HepG2 (cell line): Measurements from ENCODE around the gene CNPY4. TPM values are rescaled to one million over a fixed set of nuclear protein-coding genes. Genes with fewer than 3 reads are reported as not detected.
A peak's percentile ranks its signal among the peaks of the same experiment; 100 is the strongest.

Experiments
- ARNTL ChIP-seq: sonication (generic); formaldehyde crosslinking; IDR thresholded peaks from 2 replicates; pipeline ENCODE4 v1.4.0; 2020; ENCODE audit warnings: mild to moderate bottlenecking, missing genetic modification reagents
- BCL6 ChIP-seq: IDR thresholded peaks from 2 replicates; pipeline ENCODE4 v1.6.1; 2016; ENCODE audit warnings: missing genetic modification reagents, missing compliant biosample characterization
- GLI4 ChIP-seq: sonication (generic); formaldehyde crosslinking; IDR thresholded peaks from 2 replicates; pipeline ENCODE4 v1.5.1; 2020; ENCODE audit warnings: missing genetic modification reagents, mild to moderate bottlenecking, moderate library complexity, borderline replicate concordance
- JUN ChIP-seq: sonication (generic); formaldehyde crosslinking; IDR thresholded peaks from 2 replicates; pipeline ENCODE4 v1.4.0; 2020; ENCODE audit warnings: mild to moderate bottlenecking, missing genetic modification reagents
- NCOA5 ChIP-seq: sonication (generic); formaldehyde crosslinking; IDR thresholded peaks from 2 replicates; pipeline ENCODE4 v1.4.0; 2020; ENCODE audit warnings: missing genetic modification reagents
- PLRG1 ChIP-seq: fragments of 450-650 bp; conservative IDR thresholded peaks from 2 replicates; pipeline ENCODE4 v1.6.1; 2016
- REPIN1 ChIP-seq: sonication (generic); formaldehyde crosslinking; IDR thresholded peaks from 2 replicates; pipeline ENCODE4 v1.8.0; 2022; ENCODE audit warnings: missing genetic modification reagents, low read depth, mild to moderate bottlenecking, borderline replicate concordance
- SMAD9 ChIP-seq: sonication (generic); formaldehyde crosslinking; IDR thresholded peaks from 2 replicates; pipeline ENCODE4 v1.5.1; 2020; ENCODE audit warnings: mild to moderate bottlenecking, missing genetic modification reagents
- SP140L ChIP-seq: sonication (generic); formaldehyde crosslinking; IDR thresholded peaks from 2 replicates; pipeline ENCODE4 v1.4.0; 2020; ENCODE audit warnings: missing genetic modification reagents, borderline replicate concordance
- SP5 ChIP-seq: IDR thresholded peaks from 2 replicates; pipeline ENCODE4 v1.6.1; 2016; ENCODE audit warnings: low read depth, borderline replicate concordance
- THRA ChIP-seq: sonication (generic); formaldehyde crosslinking; IDR thresholded peaks from 2 replicates; pipeline ENCODE4 v1.4.0; 2020; ENCODE audit warnings: missing genetic modification reagents, borderline replicate concordance
- ZBTB33 ChIP-seq: sonication (generic); formaldehyde crosslinking; IDR thresholded peaks from 2 replicates; pipeline ENCODE4 v1.4.0; 2020; ENCODE audit warnings: missing genetic modification reagents
- ZFP91 ChIP-seq: sonication (generic); formaldehyde crosslinking; IDR thresholded peaks from 2 replicates; pipeline ENCODE4 v1.9.0; 2022; ENCODE audit warnings: missing genetic modification reagents, mild to moderate bottlenecking, borderline replicate concordance
- ZKSCAN8 ChIP-seq: IDR thresholded peaks from 2 replicates; pipeline ENCODE4 v1.6.1; 2016; ENCODE audit warnings: borderline replicate concordance, missing genetic modification reagents, missing compliant biosample characterization
- ZNF18 ChIP-seq: sonication (generic); formaldehyde crosslinking; IDR thresholded peaks from 2 replicates; pipeline ENCODE4 v1.8.0; 2022; ENCODE audit warnings: mild to moderate bottlenecking, missing genetic modification reagents; ENCODE audit not compliant: insufficient replicate concordance
- ZNF282 ChIP-seq: fragments of 450-650 bp; IDR thresholded peaks from 2 replicates; pipeline ENCODE4 v1.6.1; 2018; ENCODE audit not compliant: partially characterized antibody
- ZNF431 ChIP-seq: sonication (generic); formaldehyde crosslinking; IDR thresholded peaks from 2 replicates; pipeline ENCODE4 v1.9.0; 2022; ENCODE audit warnings: missing genetic modification reagents, low read depth, mild to moderate bottlenecking, borderline replicate concordance
- ZNF530 ChIP-seq: sonication (generic); formaldehyde crosslinking; IDR thresholded peaks from 2 replicates; pipeline ENCODE4 v1.5.0; 2020; ENCODE audit warnings: low read depth, mild to moderate bottlenecking, missing genetic modification reagents
- ZNF574 ChIP-seq: sonication (generic); formaldehyde crosslinking; IDR thresholded peaks from 2 replicates; pipeline ENCODE4 v1.4.0; 2020; ENCODE audit warnings: missing genetic modification reagents
- polyA plus RNA-seq, 8 experiments: library from polyadenylated mRNA; depleted of rRNA in 3 of 8; stranded (reverse) in 7 of 8; unstranded in 1 of 8; fragments of >200 nt; fragmentation: Illumina TruSeq in 4 of 8; extraction: Trizol in 4 of 8; gene quantifications; 2 replicates each; pipeline versions ENCODE4 v1.2.1 to v1.2.3, GENCODE V29; 2011 to 2016; ENCODE audit warnings: low read depth in 4 of 8, missing spikeins in 1 of 8, mixed read lengths in 1 of 8; ENCODE audit not compliant: insufficient read depth in 1 of 8
- total RNA-seq, 5 experiments: library from RNA; depleted of rRNA; stranded (reverse); fragments of >200 nt; fragmentation: Illumina TruSeq; extraction: Trizol; gene quantifications; 2 replicates each; pipeline ENCODE4 v1.2.3, GENCODE V29; 2016; ENCODE audit warnings: low read depth in 1 of 5

CNPY4 gene
- total and polyA plus RNA-seq, 2 of the 13 experiments (the other 11 are each of a cell fraction or from before 2014, with no cell fraction given): 6.2 to 12.7 TPM

GRCh38 chr7:100126931-100127865, 7.8 kb downstream of the CNPY4 start, which contains the start of gene MBLAC1 (continued):
- TF ChIP-seq PLRG1 (no peak), ZNF530 (CRISPR knock-in tag) (no peak), SMAD9 (CRISPR knock-in tag) (no peak), ZNF431 (CRISPR knock-in tag) (0 out of 2 replicates have a peak, but pooled peaks have one; percentile 54), GLI4 (0 out of 2 replicates have a peak, but pooled peaks have one; percentile 47), BCL6 (CRISPR knock-in tag) (no peak), ZNF18 (CRISPR knock-in tag) (no peak), NCOA5 (CRISPR knock-in tag) (no peak), ZNF574 (CRISPR knock-in tag) (peak; percentile 59; the same call in 1 of the 2 replicates), REPIN1 (CRISPR knock-in tag) (peak; percentile 70; the same call in 1 of the 2 replicates), SP140L (CRISPR knock-in tag) (no peak), SP5 (no peak), ZNF282 (no peak), ZFP91 (CRISPR knock-in tag) (peak; percentile 71), ZBTB33 (no peak), ARNTL (0 out of 2 replicates have a peak, but pooled peaks have one; percentile 8), JUN (0 out of 2 replicates have a peak, but pooled peaks have one; percentile 5), ZKSCAN8 (CRISPR knock-in tag) (no peak), THRA (CRISPR knock-in tag) (no peak)
